MM.1S (cell line): ENCODE results near the gene ANKRD2.

Source experiments
- CTCF ChIP-seq: fragments of 300-600 bp; sonication (generic); IDR thresholded peaks from 2 replicates; pipeline ENCODE4 v1.5.1; 2016; ENCODE audit warnings: antibody characterized with exemption, low read length, mixed read lengths
- EZH2 ChIP-seq: fragments of 300-600 bp; sonication (generic); optimal IDR thresholded peaks from 2 replicates; pipeline ENCODE3; 2017; ENCODE audit warnings: low read depth, mild to moderate bottlenecking, antibody characterized with exemption, low read length, mixed read lengths
- EZH2phosphoT487 ChIP-seq: fragments of 300-600 bp; sonication (generic); IDR thresholded peaks from 2 replicates; pipeline ENCODE4 v1.6.1; 2018; ENCODE audit warnings: antibody characterized with exemption, low read length

DNA sequence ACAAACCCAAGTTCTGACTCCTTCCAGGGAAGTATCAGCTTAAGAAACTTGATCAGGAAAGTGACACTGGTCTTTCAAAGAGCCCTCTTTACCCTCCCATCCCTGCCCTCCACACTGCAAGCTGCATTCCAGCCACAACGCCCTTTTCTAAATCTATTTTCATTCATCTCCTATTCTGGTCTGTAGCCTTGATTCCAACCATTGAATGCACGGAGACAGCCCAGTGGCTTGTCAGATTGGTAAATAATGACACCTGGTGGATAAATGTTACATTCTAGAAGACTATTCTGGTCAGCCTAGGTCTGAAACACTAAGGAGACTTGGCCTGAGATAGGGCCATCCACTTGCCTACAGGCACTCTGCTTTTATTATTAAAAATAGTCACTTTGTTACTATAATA lies 39.8 kb downstream of the ANKRD2 start:
- TF ChIP-seq EZH2 (no peak), CTCF (peak; percentile 38), EZH2phosphoT487 (no peak)
